ENCODE data around the gene TREML4.

TREML4 gene

DNA sequence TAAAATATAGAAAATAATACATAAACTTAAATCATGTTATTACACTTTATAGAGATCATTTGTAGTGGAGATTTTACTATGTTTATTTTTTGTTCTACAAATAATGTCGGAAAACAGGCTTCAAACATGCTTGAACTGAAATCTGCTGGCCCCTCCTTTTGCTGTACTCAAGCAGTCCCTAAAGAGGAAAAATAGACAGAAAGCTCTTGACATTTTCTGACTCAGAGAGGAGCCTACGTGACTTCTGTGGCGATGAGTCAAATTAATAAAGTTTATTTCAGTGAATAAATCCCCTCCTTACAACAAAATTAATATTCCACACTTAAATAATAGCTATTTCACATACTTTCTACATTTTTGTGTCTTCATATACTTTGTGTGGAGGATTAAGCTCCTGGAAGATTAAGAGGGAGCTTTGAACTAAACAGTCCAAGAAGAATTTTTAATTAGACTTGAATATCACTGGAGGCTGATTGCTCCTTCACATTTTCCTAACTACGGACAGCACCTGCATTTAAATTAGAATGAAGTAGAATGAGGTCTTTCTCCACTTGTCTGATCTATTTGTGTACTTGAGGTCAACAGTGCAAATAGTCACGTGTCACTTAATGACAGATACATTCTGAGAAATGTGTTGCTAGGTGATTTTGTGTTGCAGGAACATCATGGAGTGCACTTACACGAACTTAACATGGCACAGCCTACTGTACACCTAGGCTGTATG, 60.0 kb downstream of the TREML4 start:
- no peak for DNase-seq

Data from central memory CD4-positive, alpha-beta T cell (primary cell).